T-helper 9 cell (primary cell): ENCODE measurements around the gene CUL4A.
"Not testable (repeated sequence)": the region's sequence is repeated elsewhere in the genome, so short reads cannot be mapped to it uniquely, and the experiment has no call there.

Experiments used
- DNase-seq: peaks from one replicate; pipeline ENCODE4 v3.0.0-alpha.2; 2020
- total RNA-seq, 2 donors: gene quantifications; one replicate each; lab custom pipeline; 2026; lab: John Stamatoyannopoulos, UW

The CUL4A gene
- total RNA-seq, result 94.8 to 147 reads per million in 2 donors

GRCh38 chr13:113209336-113209758, at the start of gene CUL4A:
CUL4A (plus strand) TSS chr13:113209613; CDS start chr13:113209628, 15 bp downstream.
- DNase-seq, result peak; percentile 63

- DNase-seq, result no peak
Measured at GRCh38 chr13:113159701-113160100, 49.7 kb upstream of the CUL4A start.

GRCh38 chr13:113160983-113161382, 48.4 kb upstream of the CUL4A start:
- DNase-seq, result no peak

GRCh38 chr13:113161433-113161832, 48.0 kb upstream of the CUL4A start:
- no peak for DNase-seq

DNA sequence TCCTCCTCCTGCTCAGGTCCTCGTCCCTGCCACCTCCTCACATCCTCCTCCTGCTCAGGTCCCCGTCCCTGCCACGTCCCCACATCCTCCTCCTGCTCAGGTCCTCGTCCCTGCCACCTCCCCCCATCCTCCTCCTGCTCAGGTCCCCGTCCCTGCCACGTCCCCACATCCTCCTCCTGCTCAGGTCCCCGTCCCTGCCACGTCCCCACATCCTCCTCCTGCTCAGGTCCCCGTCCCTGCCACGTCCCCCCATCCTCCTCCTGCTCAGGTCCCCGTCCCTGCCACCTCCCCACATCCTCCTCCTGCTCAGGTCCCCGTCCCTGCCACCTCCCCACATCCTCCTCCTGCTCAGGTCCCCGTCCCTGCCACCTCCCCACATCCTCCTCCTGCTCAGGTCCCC, 47.4 kb upstream of the CUL4A start:
- DNase-seq, result not testable (repeated sequence)

DNA sequence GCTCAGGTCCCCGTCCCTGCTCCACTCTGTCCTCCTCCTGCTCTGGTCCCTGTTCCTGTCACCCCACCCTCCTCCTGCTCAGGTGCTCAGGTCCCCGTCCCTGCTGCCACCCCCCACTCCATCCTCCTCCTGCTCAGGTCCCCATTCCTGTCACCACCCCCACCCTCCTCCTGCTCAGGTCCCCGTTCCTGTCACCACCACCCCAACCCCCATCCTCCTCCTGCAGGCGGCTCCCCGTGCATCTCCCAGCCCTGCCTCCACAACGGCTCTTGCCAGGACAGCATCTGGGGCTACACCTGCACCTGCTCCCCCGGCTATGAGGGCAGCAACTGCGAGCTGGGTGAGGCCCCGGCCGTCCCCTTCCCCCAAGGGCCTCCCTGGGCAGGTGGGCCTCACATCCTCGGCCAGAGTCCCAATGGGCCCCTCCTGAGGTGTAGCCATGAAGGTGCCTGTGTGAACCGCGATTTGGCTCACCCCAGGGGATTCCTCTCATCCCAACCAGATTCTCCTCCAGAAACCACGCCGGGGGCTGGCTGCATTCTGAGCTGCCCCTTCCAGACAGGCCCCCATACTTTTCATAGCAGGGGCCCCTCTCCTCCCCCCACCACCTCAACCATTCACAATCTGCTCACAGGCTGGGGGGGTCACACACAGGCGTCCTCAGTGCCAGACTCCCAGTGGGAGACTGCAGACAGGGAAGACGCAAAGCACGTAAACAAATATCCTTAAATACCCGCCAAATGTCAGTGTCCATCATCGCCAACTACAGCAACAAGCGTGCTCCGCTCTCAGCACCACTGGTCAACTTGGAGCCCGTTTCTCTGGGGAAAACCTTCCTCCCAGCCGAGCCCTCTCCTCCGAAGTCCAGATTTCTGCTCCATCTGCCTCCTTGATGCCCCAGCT, 46.4 kb upstream of the CUL4A start:
- DNase-seq, result no peak

GRCh38 chr13:113164492-113164891, 44.9 kb upstream of the CUL4A start:
- DNase-seq, result no peak

- no peak for DNase-seq
Measured at GRCh38 chr13:113166266-113166665, 43.1 kb upstream of the CUL4A start.

DNA sequence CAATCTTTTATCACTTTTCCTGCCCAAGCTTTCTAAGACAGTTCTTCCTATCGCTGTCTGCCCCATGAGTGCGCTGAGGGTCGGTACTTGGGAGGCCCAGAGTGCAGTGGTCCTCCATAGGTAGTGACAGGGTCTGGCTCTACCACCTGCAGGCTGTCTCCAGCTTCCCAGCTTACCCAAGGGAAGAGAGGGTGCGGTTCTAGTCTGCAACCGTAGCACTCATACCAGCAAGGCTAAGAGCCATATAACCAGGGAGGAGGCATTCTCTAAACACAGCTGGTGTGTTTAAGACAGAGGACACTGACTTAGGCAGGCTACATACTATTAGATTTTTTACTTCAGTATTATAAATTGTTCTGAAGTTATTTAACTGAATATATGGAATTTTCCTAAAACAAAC, 42.7 kb upstream of the CUL4A start:
- no peak for DNase-seq

DNA sequence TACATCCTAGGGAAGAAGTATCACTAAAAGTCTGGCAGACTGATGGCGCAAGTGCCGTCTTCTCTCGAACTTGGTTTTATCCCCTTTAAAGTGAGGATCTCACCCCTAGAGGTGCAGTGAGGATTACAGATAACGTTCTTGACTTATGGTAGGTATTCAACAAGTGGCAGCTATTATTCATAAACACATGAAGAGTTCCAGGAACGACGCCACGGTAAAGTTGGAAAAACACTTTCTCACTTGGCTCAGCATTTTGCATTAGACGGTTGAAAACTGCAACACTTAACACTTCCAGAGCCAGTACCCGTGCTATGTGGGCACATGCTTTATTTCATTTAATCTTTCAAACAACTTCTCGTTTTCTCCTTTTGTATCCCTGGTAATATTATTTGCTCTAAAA, 42.3 kb upstream of the CUL4A start:
- no peak for DNase-seq

- no peak for DNase-seq
Measured at GRCh38 chr13:113167575-113167974, 41.8 kb upstream of the CUL4A start.

DNA sequence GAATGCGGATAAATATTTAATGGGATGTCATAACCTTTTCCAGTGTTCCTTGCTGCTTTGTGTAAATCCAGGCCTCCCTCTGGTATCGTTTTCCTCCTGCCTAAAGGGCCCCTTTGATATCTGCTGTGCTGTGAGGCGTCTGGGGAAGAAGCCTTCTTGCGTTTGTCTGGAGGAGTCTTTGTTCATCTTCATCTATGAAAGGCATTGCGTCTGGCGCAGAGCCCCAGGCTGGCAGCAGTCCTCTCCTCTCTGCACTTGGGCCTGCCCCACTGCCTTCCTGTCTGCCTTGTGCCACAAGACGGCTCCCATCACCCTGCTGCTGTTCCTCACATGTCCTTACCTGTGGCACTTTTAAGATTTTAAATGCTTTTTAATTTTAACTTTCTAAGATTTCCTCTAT, 41.2 kb upstream of the CUL4A start:
- no peak for DNase-seq

- DNase-seq, result no peak
Measured at GRCh38 chr13:113169277-113170272, 39.8 kb upstream of the CUL4A start.

- DNase-seq, result no peak
Measured at GRCh38 chr13:113170511-113170910, 38.9 kb upstream of the CUL4A start.

GRCh38 chr13:113171250-113172125, 37.9 kb upstream of the CUL4A start:
- no peak for DNase-seq

- DNase-seq, result no peak
Measured at GRCh38 chr13:113172419-113172926, 36.9 kb upstream of the CUL4A start.

GRCh38 chr13:113176280-113176679, 33.1 kb upstream of the CUL4A start:
- peak; percentile 55 for DNase-seq

- no peak for DNase-seq
Measured at GRCh38 chr13:113176822-113177221, 32.6 kb upstream of the CUL4A start.

- no peak for DNase-seq
Measured at GRCh38 chr13:113178070-113178895, 31.1 kb upstream of the CUL4A start.

- DNase-seq, result no peak
Measured at GRCh38 chr13:113178896-113179167, 30.6 kb upstream of the CUL4A start.
